Gastrocnemius medialis (tissue), 4 donors: ENCODE results near the gene ZNF655.

Experiments
- CTCF ChIP-seq, 5 experiments: fragments of 450-650 bp in 3 of 5; fragments of 200-600 bp in 2 of 5; sonication (generic) in 2 of 5; IDR thresholded peaks in 4 of 5; conservative IDR thresholded peaks in 1 of 5; 1 replicate in 4 of 5; 2 replicates in 1 of 5; pipeline ENCODE4 v1.5.1; 2016 to 2019; ENCODE audit warnings: antibody characterized with exemption in 5 of 5, mild to moderate bottlenecking in 3 of 5, moderate library complexity in 3 of 5
- POLR2A ChIP-seq, 2 donors: fragments of 450-650 bp; IDR thresholded peaks; one replicate each; pipeline ENCODE4 v1.6.1; 2017; ENCODE audit warnings: antibody characterized with exemption in 2 of 2, mild to moderate bottlenecking in 2 of 2, moderate library complexity in 2 of 2

DNA sequence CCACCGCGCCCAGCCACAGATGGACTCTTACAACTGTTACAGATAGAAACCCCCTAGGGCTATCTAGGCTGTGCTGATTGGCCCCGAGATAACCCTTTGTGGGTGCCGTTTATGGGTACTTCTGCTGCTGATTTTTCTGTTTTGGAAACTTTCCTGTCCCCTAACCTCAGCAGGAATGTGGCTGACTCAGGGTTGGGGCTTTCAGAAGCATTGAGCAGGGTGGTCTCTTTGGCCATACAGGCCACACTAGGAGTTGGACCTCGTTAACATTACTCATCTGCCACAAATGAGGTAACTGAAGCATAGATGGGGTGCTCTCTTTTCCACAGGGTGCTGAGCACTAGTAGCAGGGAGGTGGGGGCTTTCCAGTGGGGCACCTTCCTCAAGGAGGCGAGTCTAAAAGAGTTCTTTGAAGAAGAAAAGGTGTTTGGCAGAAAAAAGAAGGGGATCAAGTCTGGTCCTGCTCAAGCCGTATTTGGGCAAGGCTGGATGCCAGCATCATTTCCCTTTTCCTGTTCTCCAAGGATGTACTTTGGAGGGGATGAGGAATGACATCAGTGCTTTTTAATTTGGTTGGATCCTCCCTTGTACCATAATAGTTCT is 64.8 kb downstream of the ZNF655 start:
- TF ChIP-seq CTCF (IDR thresholded peaks at IDR 0.05 in 4 of 5, conservative IDR thresholded peaks at IDR 0.05 in 1 of 5) (no peak), POLR2A (IDR thresholded peaks at IDR 0.05) (no peak)
